Skeletal muscle cell (primary cell): ENCODE measurements around the gene MAP2K5.
A peak's percentile ranks its signal among the peaks of the same experiment; 100 is the strongest.

Experiments
- DNase-seq: peaks from one replicate; pipeline ENCODE4 v3.0.0-alpha.2; 2010; ENCODE audit warnings: low read depth
- H3K4me3 ChIP-seq: 2 replicates; pipeline ENCODE4 v1.5.1; 2011; ENCODE audit warnings: low read depth, mild to moderate bottlenecking, control low read depth, low read length, moderate library complexity

The MAP2K5 gene

GRCh38 chr15:67825881-67826716 is 283.6 kb downstream of the MAP2K5 start:
- H3K4me3 ChIP-seq = peak overlapping the region; percentile 15
- no peak for DNase-seq

- no peak for DNase-seq
- H3K4me3 ChIP-seq = no peak overlapping the region
These were observed 284.4 kb downstream of the MAP2K5 start for GRCh38 chr15:67826717-67827561.

- no peak for DNase-seq
- H3K4me3 ChIP-seq = no peak overlapping the region
These were observed 285.2 kb downstream of the MAP2K5 start for GRCh38 chr15:67827562-67828277.

GRCh38 chr15:67828278-67828968 is 285.9 kb downstream of the MAP2K5 start:
- DNase-seq = no peak
- no peak overlapping the region for H3K4me3 ChIP-seq

- no peak overlapping the region for H3K4me3 ChIP-seq
- no peak for DNase-seq
These were observed 286.6 kb downstream of the MAP2K5 start for GRCh38 chr15:67828969-67829646.

- H3K4me3 ChIP-seq = no peak overlapping the region
- DNase-seq = no peak
These were observed 287.4 kb downstream of the MAP2K5 start for GRCh38 chr15:67829647-67830504.

GRCh38 chr15:67831363-67831762 is 288.9 kb downstream of the MAP2K5 start:
- H3K4me3 ChIP-seq = no peak overlapping the region
- DNase-seq = no peak

GRCh38 chr15:67832031-67832551 is 289.6 kb downstream of the MAP2K5 start:
- DNase-seq = no peak
- H3K4me3 ChIP-seq = no peak overlapping the region

GRCh38 chr15:67832897-67833709 is 290.6 kb downstream of the MAP2K5 start:
- no peak for DNase-seq
- peak overlapping the region; percentile 33 for H3K4me3 ChIP-seq

GRCh38 chr15:67833710-67834511 is 291.4 kb downstream of the MAP2K5 start:
- DNase-seq = no peak

GRCh38 chr15:67834581-67835296 is 292.2 kb downstream of the MAP2K5 start:
- peak overlapping the region; percentile 22 for H3K4me3 ChIP-seq

More at GRCh38 chr15:67833710-67834511, 291.4 kb downstream of the MAP2K5 start:
- H3K4me3 ChIP-seq = peak overlapping the region; percentile 27

GRCh38 chr15:67835297-67836133 is 293.0 kb downstream of the MAP2K5 start:
- DNase-seq = no peak
- peak overlapping the region; percentile 30 for H3K4me3 ChIP-seq

More at GRCh38 chr15:67834581-67835296, 292.2 kb downstream of the MAP2K5 start:
- no peak for DNase-seq

- no peak for DNase-seq
- H3K4me3 ChIP-seq = peak overlapping the region; percentile 30
These were observed 293.6 kb downstream of the MAP2K5 start for GRCh38 chr15:67836134-67836455.

- H3K4me3 ChIP-seq = peak overlapping the region; percentile 30
- no peak for DNase-seq
These were observed 294.0 kb downstream of the MAP2K5 start for GRCh38 chr15:67836477-67836876.

GRCh38 chr15:67836955-67837354 is 294.5 kb downstream of the MAP2K5 start:
- no peak overlapping the region for H3K4me3 ChIP-seq
- no peak for DNase-seq
